ENCODE data around the gene BACE1-AS.
"Not testable (repeated sequence)": the region's sequence is repeated elsewhere in the genome, so short reads cannot be mapped to it uniquely, and the experiment has no call there.

The BACE1-AS gene

DNA sequence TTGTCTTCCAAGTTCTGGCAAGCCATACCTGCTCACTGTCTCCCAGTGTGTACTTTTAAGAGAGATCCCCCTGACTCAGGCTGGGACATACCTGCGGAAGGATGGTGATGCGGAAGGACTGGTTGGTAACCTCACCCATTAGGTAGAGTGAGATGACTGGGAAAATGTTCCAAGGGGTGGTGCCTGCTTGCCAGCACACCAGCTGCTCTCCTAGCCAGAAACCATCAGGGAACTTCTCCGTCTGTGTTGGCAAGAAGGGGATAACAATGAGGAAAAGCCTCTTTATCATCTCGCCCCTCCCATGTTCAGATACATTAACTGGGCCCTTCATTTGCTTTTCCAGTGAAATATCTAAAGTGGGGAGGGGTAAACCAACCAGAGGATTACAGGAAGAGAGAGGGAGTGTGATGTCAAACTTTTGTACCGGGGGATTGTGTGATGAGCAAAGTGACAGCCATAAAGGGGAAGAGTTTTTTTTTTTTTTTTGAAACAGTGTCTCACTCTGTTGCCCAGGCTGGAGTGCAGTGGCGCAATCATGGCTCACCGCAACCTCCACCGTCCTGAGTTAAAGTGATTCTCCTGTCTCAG, at the start of gene BACE1-AS:
BACE1-AS (plus strand) TSS at position 538 of the 588 bp plus-strand sequence.
- Mint-ChIP-seq H3K4me3 (no peak within 1 kb of the TSS), H3K9me3 (no peaks in the 10 kb centered on the region), H3K27ac (no peak within 1 kb of the TSS), H3K4me1 (no peaks in the 10 kb centered on the region), H3K36me3 (ENCODE audit: low read depth) (peaks cover 8% of the 10 kb centered on the region), H3K27me3 (no peaks in the 10 kb centered on the region)
- ATAC-seq (no peak), DNase-seq (no peak)

DNA sequence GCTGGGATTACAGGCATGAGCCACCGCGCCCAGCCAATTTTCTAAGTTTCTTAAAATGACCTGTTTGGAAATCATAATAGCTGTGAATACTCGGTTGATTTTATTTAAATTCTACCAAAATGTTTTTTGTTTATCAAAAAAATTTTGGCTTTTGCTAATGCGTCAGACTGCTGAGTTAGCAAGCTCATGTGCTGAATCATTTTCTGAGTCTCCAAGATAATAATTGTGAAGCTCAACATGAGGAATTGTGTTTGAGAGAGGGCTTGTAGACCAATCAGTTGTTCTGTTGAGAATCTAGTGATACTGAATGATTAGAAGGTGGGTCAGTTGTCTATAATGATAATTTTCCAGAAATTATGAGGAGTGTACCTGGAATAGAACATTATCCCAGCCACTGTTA, 42.8 kb upstream of the BACE1-AS start:
- no peaks in the 10 kb centered on the region for H3K4me1 Mint-ChIP-seq
- no peaks in the 10 kb centered on the region for H3K9me3 Mint-ChIP-seq
- H3K4me3 Mint-ChIP-seq: no peak overlapping the region
- ATAC-seq: no peak
- H3K27ac Mint-ChIP-seq: no peak overlapping the region
- peaks cover 32% of the 10 kb centered on the region for H3K36me3 Mint-ChIP-seq (ENCODE audit: low read depth)
- H3K27me3 Mint-ChIP-seq: no peaks in the 10 kb centered on the region
- DNase-seq: no peak

DNA sequence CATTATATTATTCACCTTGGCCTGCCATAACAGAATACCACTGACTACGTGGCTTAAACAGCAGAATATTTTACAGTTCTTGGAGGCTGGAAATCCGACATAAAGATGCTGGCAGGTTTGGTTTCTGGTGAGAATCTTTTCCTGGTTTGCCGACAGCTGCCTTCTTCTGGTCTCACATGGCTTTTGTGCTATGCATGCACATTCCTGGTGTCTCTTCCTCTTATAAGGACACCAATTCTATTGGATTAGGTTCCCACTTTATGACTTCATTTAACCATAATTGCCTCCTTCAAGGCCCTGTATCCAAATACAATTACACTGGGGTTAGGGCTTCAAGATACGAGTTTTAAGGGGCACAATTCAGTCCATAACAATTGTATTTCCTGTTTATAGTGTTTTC, 41.6 kb upstream of the BACE1-AS start:
- no peaks in the 10 kb centered on the region for H3K9me3 Mint-ChIP-seq
- no peak overlapping the region for H3K4me3 Mint-ChIP-seq
- H3K27me3 Mint-ChIP-seq: no peaks in the 10 kb centered on the region
- no peaks in the 10 kb centered on the region for H3K4me1 Mint-ChIP-seq
- ATAC-seq (no peak), DNase-seq (no peak)
- peaks cover 32% of the 10 kb centered on the region for H3K36me3 Mint-ChIP-seq (ENCODE audit: low read depth)
- H3K27ac Mint-ChIP-seq: no peak overlapping the region

DNA sequence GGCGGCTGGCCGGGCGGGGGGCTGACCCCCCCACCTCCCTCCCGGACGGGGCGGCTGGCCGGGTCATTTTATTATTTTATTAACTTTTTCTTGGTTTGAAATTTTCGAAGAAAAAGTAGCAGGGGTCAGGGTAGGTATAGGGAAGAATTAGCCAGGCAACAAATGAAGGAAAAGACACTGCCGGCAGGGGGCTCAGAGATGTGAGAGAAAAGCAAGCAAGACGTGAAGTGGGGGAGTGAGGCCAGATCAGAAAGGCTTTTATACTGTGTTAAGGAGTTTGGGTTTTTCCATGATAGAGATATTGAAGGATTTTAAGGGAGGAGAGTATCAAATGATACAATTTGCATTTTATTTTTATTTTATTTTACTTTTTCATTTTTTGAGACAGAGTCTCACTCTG, 39.6 kb upstream of the BACE1-AS start:
- Mint-ChIP-seq H3K4me1 (peaks cover 1% of the 10 kb centered on the region), H3K27me3 (no peaks in the 10 kb centered on the region), H3K9me3 (no peaks in the 10 kb centered on the region), H3K4me3 (no peak overlapping the region), H3K27ac (no peak overlapping the region), H3K36me3 (ENCODE audit: low read depth) (peaks cover 25% of the 10 kb centered on the region)
- ATAC-seq (no peak), DNase-seq (no peak)

DNA sequence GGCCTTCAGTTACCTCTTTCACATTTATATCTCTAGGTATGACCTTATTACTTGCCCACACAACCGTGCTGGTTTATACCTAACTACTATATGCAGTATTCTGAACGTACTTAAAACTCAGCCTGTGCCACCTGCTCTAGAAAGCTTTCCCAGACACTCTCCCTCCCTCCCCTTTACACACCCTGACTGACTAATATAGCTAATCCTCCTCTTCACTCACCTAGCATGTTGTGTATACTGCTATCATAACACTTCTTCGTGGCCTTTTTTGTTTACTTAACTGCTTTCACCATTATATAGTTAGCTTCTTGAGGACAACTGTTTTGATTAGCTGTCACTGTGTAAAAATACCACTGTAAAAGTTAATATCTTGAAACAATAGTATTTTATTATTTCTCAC, 35.2 kb upstream of the BACE1-AS start:
- no peak overlapping the region for H3K27ac Mint-ChIP-seq
- DNase-seq: no peak
- no peaks in the 10 kb centered on the region for H3K9me3 Mint-ChIP-seq
- no peak overlapping the region for H3K4me3 Mint-ChIP-seq
- no peak for ATAC-seq
- H3K27me3 Mint-ChIP-seq: no peaks in the 10 kb centered on the region
- peaks cover 10% of the 10 kb centered on the region for H3K36me3 Mint-ChIP-seq (ENCODE audit: low read depth)
- peaks cover 4% of the 10 kb centered on the region for H3K4me1 Mint-ChIP-seq

DNA sequence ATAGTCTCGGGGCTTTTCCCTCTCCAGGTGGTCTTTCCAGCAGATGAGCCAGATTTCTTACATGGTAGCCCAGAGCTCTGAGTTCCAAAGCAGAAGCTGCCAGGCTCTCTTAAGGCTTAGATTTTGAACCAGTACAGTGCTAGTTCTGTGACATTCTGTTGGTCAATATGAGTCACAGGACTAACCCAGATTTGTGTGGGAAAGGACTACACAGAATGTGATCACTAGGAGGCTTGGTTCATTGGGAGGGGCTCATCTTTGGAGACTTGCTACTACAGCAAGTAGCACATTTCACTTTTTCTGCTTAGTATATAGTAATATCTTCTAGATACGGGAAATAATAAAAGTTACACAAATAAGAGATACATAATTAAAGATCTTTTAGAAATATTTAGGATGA, 34.6 kb upstream of the BACE1-AS start:
- peak; percentile 81 for ATAC-seq
- peaks cover 9% of the 10 kb centered on the region for H3K36me3 Mint-ChIP-seq (ENCODE audit: low read depth)
- no peaks in the 10 kb centered on the region for H3K9me3 Mint-ChIP-seq
- no peak overlapping the region for H3K27ac Mint-ChIP-seq
- no peak for DNase-seq
- H3K4me3 Mint-ChIP-seq: no peak overlapping the region
- no peaks in the 10 kb centered on the region for H3K27me3 Mint-ChIP-seq
- peaks cover 4% of the 10 kb centered on the region for H3K4me1 Mint-ChIP-seq

DNA sequence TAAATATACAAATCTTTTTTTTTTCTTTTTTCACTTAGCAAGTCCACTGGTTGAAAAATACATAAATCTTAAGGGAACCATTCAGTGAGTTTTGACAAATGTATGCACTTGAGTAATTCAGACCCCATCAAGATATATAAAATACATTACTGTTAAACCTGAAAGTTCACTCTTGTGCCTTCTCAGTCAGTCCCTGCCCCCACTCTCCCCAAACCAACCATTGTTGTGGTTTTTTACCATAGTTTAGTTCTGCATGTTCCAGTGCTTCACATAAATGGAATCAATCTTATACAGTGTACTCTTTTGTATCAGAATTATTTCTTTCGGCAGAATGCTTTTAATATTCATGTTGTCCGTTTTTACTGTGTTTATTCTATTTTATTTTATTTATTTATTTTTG, 32.6 kb upstream of the BACE1-AS start:
- Mint-ChIP-seq H3K4me1 (peaks cover 4% of the 10 kb centered on the region), H3K27me3 (no peaks in the 10 kb centered on the region), H3K4me3 (no peak overlapping the region), H3K27ac (no peak overlapping the region), H3K36me3 (ENCODE audit: low read depth) (peaks cover 12% of the 10 kb centered on the region), H3K9me3 (no peaks in the 10 kb centered on the region)
- DNase-seq (no peak), ATAC-seq (no peak)

DNA sequence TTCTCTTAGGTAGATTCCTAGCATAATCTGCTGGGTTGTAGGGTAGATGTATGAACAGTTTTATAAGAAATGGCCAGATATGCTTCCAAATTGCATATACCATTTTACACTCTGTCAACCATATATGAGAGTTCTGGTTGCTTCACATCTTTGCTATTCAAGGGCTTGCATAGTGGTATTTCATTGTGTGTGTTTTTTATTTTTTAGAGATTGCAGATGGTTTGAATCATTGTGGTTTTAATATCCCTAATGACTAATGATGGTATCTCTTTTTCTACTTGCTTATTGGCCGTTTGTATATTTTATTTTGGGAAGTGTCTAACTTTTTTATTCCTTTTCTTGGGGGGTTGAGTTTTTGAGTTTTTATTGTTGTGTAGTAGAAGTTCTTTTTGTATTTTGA, 31.7 kb upstream of the BACE1-AS start:
- H3K27me3 Mint-ChIP-seq: no peaks in the 10 kb centered on the region
- H3K36me3 Mint-ChIP-seq (ENCODE audit: low read depth): peaks cover 9% of the 10 kb centered on the region
- no peak overlapping the region for H3K27ac Mint-ChIP-seq
- H3K4me1 Mint-ChIP-seq: peaks cover 4% of the 10 kb centered on the region
- H3K4me3 Mint-ChIP-seq: no peak overlapping the region
- DNase-seq (no peak), ATAC-seq (no peak)
- H3K9me3 Mint-ChIP-seq: no peaks in the 10 kb centered on the region

DNA sequence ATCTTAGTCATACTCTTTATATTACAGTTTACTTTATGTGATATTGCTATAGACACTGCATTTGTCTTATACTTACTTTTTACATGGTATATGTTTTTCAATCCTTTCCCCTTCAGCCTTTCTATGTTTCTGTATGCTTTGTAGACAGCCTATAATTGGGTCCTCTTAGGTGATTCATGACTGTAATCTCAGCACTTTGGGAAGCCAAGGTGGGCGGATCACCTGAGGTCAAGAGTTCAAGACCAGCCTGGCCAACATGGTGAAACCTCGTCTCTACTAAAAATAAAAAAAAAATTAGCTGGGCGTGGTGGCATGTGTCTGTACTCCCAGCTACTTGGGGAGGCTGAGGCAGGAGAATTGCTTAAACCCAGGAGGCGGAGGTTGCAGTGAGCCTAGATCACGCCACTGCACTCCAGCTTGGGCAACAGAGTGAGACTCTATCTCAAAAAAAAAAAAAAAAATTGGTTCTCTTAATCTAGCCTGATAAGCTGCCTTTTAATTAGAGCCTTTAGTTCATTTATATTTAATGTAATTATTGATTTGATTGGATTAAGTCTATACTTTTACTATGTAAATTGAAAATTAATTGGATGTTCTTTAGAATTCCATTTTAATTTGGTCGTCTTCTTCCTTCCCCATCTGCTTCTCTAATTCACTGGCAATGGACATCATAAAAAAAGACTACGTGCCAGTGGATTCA, 26.4 kb upstream of the BACE1-AS start:
- H3K27ac Mint-ChIP-seq; H3K27me3 Mint-ChIP-seq; H3K36me3 Mint-ChIP-seq (ENCODE audit: low read depth); H3K4me1 Mint-ChIP-seq; DNase-seq; H3K4me3 Mint-ChIP-seq; H3K9me3 Mint-ChIP-seq; ATAC-seq: not testable (repeated sequence)

DNA sequence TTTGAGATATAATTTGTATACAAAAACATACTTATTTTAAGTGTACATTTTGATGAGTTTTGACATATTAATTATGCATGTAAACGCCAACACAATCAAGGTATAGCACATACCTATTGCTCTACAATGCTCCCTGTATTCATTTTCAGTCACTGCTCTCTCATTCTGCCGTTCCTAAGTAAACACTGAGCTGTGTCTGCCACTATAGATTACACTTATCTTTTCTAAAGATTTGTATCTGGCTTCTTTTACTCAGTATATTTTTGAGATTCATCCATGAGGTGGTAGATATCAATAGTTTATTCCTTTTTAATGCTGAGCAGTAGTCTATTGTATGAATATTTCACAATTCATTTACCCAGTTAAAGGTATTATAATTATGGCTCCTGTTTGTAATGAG, 25.4 kb upstream of the BACE1-AS start:
- no peaks in the 10 kb centered on the region for H3K4me1 Mint-ChIP-seq
- peaks cover 7% of the 10 kb centered on the region for H3K36me3 Mint-ChIP-seq (ENCODE audit: low read depth)
- no peak for DNase-seq
- no peak for ATAC-seq
- H3K9me3 Mint-ChIP-seq: no peaks in the 10 kb centered on the region
- no peaks in the 10 kb centered on the region for H3K27me3 Mint-ChIP-seq
- H3K27ac Mint-ChIP-seq: no peak overlapping the region
- H3K4me3 Mint-ChIP-seq: no peak overlapping the region

DNA sequence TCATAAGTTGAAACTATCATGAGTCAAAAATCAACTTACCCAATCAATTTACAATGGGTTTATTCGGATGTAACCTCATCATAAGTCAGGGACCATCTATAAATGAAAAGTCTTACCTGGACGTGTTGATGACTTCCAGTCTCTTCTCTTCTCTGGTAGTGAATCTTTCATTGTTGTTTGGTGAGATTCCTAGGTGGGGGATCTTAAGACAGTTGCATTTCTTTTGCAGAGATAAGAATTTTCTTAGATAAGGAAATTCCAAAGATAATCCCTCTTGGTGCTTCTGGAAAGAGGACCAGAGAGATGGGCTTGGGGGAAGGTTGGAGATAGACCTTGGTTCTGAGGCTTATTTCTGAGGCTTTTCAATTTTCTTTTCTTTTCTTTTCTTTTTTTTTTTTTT, 21.3 kb upstream of the BACE1-AS start:
- no peaks in the 10 kb centered on the region for H3K27me3 Mint-ChIP-seq
- ATAC-seq (no peak), DNase-seq (no peak)
- H3K4me3 Mint-ChIP-seq: no peak overlapping the region
- H3K4me1 Mint-ChIP-seq: no peaks in the 10 kb centered on the region
- peaks cover 8% of the 10 kb centered on the region for H3K36me3 Mint-ChIP-seq (ENCODE audit: low read depth)
- H3K9me3 Mint-ChIP-seq: no peaks in the 10 kb centered on the region
- no peak overlapping the region for H3K27ac Mint-ChIP-seq

DNA sequence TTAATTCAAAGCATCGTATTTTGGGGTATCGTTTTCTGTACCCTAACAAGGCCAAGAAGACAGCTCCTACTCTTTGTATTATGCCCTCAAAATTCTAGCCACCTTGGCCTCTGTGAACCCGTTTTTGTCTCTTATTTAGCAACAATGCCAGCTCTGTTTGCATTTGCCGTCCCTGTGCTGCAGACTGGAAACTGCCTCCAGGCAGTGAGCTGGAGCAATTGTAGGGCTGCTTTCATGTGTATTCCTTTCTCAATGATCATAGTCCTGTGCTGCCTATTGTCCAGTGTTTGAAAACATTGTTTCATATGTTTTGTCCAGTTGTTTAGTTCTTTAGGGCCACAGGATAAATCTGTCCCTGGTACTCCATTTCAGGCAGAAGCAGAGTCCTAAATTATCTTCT, 19.9 kb upstream of the BACE1-AS start:
- ATAC-seq (no peak), DNase-seq (no peak)
- no peaks in the 10 kb centered on the region for H3K9me3 Mint-ChIP-seq
- H3K4me1 Mint-ChIP-seq: peaks cover 6% of the 10 kb centered on the region
- H3K4me3 Mint-ChIP-seq: no peak overlapping the region
- no peaks in the 10 kb centered on the region for H3K27me3 Mint-ChIP-seq
- H3K36me3 Mint-ChIP-seq (ENCODE audit: low read depth): peaks cover 13% of the 10 kb centered on the region
- no peak overlapping the region for H3K27ac Mint-ChIP-seq

DNA sequence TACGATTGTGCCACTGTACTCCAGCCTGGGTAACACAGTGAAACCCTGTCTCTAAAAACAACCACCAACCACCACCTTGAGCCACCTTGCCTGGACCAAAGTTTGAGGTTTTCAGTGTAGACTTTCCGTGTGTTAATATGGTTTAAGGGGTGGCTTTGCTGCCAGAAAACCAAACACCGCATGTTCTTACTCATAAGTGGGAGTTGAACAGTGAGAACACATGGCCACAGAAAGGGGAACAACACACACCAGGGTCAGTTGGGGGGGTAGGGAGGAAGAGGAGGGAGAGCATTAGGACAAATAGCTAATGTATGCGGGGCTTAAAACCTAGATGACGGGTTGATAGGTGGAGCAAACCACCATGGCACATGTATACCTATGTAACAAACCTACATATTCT, 19.0 kb upstream of the BACE1-AS start:
- H3K4me3 Mint-ChIP-seq: not testable (repeated sequence)

DNA sequence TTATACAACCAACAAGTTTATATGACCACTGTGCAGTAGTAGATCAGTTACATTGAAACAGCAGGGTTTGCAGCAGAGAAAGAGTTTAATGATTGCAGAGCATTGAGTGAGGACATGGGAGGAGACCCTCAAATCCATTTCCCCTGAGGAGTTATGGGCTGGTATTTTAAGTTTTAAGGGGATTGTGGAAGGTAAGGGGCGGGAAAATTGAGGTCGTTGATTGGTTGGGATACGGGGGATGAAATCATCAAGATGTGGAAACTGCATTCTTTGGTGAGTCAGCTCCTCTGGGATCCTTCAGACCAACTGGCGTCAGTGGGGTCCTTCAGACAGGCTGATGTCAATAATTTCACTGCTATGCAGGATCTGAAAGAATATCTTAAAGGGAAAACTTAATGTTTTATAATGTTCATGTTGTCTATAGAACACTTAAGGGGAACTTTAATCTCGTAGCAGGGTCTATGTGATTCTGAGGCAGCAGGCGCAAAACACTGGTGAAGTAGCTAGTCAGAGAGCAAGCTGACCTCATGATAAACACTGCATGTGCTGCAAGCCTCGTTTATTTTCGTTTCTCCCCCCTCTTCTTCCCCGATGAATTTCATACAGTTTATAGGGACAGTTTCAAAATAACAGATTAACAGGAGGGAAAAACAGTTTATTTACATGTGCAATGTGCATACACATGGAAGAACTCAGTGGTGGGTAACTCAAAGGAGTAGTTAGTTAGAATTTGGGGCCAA, 17.4 kb upstream of the BACE1-AS start:
- Mint-ChIP-seq H3K27ac (no peak overlapping the region), H3K27me3 (no peaks in the 10 kb centered on the region), H3K36me3 (ENCODE audit: low read depth) (peaks cover 11% of the 10 kb centered on the region), H3K4me3 (no peak overlapping the region), H3K4me1 (peaks cover 6% of the 10 kb centered on the region), H3K9me3 (no peaks in the 10 kb centered on the region)
- DNase-seq (no peak), ATAC-seq (no peak)

More for the DNA sequence above, 19.0 kb upstream of the BACE1-AS start:
- H3K27me3 Mint-ChIP-seq, DNase-seq, H3K27ac Mint-ChIP-seq, H3K9me3 Mint-ChIP-seq, H3K4me1 Mint-ChIP-seq, ATAC-seq: not testable (repeated sequence)
- peaks cover 11% of the 10 kb centered on the region for H3K36me3 Mint-ChIP-seq (ENCODE audit: low read depth)

DNA sequence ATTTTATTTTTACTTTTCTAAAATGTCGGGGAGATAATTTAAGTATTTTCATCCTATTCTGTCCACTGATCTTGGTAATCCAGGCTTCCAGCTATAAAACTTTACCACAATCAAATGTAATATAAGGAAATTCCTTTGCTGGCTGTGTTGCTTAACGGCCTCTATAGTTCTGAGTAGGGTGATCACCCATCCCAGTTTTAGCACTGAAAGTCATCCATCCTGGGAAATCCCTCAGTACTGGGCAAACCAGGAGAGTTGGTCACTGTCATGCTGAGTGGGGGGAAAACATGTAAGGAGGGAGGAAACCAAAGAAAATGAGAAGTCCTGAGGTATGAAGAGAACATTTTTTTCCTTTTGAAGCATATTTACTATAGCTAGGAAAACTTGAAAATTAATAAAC, 12.8 kb upstream of the BACE1-AS start:
- peaks cover 12% of the 10 kb centered on the region for H3K4me1 Mint-ChIP-seq
- H3K27me3 Mint-ChIP-seq: no peaks in the 10 kb centered on the region
- peaks cover 23% of the 10 kb centered on the region for H3K36me3 Mint-ChIP-seq (ENCODE audit: low read depth)
- no peak overlapping the region for H3K4me3 Mint-ChIP-seq
- DNase-seq (no peak), ATAC-seq (no peak)
- H3K9me3 Mint-ChIP-seq: no peaks in the 10 kb centered on the region
- no peak overlapping the region for H3K27ac Mint-ChIP-seq

Data from activated naive CD8-positive, alpha-beta T cell treated with anti-CD3 and anti-CD28 coated beads, Interleukin-2, amount 50 U/mL, for 24 hours (primary cell).